Mesenchymal stem cell (in vitro differentiated cells and primary cell): ENCODE measurements around the gene PRPF19.
A peak's percentile ranks its signal among the peaks of the same experiment; 100 is the strongest.

Source experiments
- DNase-seq: peaks from one replicate; pipeline ENCODE4 v3.0.0-alpha.2; 2013
- H2AFZ ChIP-seq: one replicate; pipeline ENCODE4 v1.6.1; 2013; ENCODE audit warnings: low read depth, mild to moderate bottlenecking, control low read depth, inconsistent platforms, low read length, moderate library complexity
- H2AK5ac ChIP-seq: 2 replicates; pipeline ENCODE4 v1.6.1; 2013; ENCODE audit warnings: low read length, moderate library complexity, mild to moderate bottlenecking, inconsistent platforms; ENCODE audit not compliant: severe bottlenecking
- H2BK120ac ChIP-seq: one replicate; pipeline ENCODE4 v1.6.1; 2013; ENCODE audit warnings: low read depth, mild to moderate bottlenecking, inconsistent platforms, low read length, moderate library complexity
- H2BK12ac ChIP-seq, 2 experiments: one replicate each; pipeline ENCODE4 v1.6.1; 2013; ENCODE audit warnings: inconsistent platforms in 2 of 2, low read length in 2 of 2, mild to moderate bottlenecking in 2 of 2, moderate library complexity in 2 of 2, control low read depth in 1 of 2
- H2BK15ac ChIP-seq: one replicate; pipeline ENCODE4 v1.6.1; 2013; ENCODE audit warnings: mild to moderate bottlenecking, low read depth, inconsistent platforms; ENCODE audit not compliant: poor library complexity, severe bottlenecking
- H2BK5ac ChIP-seq: 2 replicates; pipeline ENCODE4 v1.6.1; 2013; ENCODE audit warnings: low read depth, mild to moderate bottlenecking, low read length, control low read depth, inconsistent platforms; ENCODE audit not compliant: poor library complexity, severe bottlenecking
- H3K14ac ChIP-seq, 2 experiments: one replicate each; pipeline ENCODE4 v1.6.1; 2013; ENCODE audit warnings: inconsistent platforms in 2 of 2, low read length in 2 of 2, control low read depth in 1 of 2, mild to moderate bottlenecking in 1 of 2, moderate library complexity in 1 of 2
- H3K18ac ChIP-seq, 2 experiments: one replicate each; pipeline ENCODE4 v1.6.1; 2013; ENCODE audit warnings: inconsistent platforms in 2 of 2, low read length in 2 of 2, control low read depth in 1 of 2, low read depth in 1 of 2, mild to moderate bottlenecking in 1 of 2
- H3K23ac ChIP-seq, 2 experiments: one replicate each; pipeline ENCODE4 v1.6.1; 2013; ENCODE audit warnings: inconsistent platforms in 2 of 2, low read length in 2 of 2, mild to moderate bottlenecking in 2 of 2, moderate library complexity in 2 of 2, control low read depth in 1 of 2
- H3K27ac ChIP-seq: 2 replicates; pipeline ENCODE4 v1.5.1; 2013; ENCODE audit warnings: mild to moderate bottlenecking, moderate library complexity, low read length, control low read depth, inconsistent platforms; ENCODE audit not compliant: poor library complexity, severe bottlenecking
- H3K27me3 ChIP-seq, 2 experiments: 2 replicates each; pipeline versions ENCODE4 v1.6.1 to v1.7.0; 2013; ENCODE audit warnings: low read length in 2 of 2, mild to moderate bottlenecking in 2 of 2, moderate library complexity in 2 of 2, control low read depth in 1 of 2, inconsistent platforms in 1 of 2; ENCODE audit not compliant: control insufficient read depth in 1 of 2, insufficient read depth in 1 of 2
- H3K36me3 ChIP-seq, 2 experiments: 2 replicates each; pipeline versions ENCODE4 v1.6.1 to v1.7.0; 2013; ENCODE audit warnings: low read length in 2 of 2, control low read depth in 1 of 2, inconsistent platforms in 1 of 2, low read depth in 1 of 2, mild to moderate bottlenecking in 1 of 2; ENCODE audit not compliant: insufficient read depth in 2 of 2, control insufficient read depth in 1 of 2
- H3K4ac ChIP-seq, 2 experiments: one replicate each; pipeline ENCODE4 v1.6.1; 2013; ENCODE audit warnings: inconsistent platforms in 2 of 2, low read length in 2 of 2, mild to moderate bottlenecking in 2 of 2, moderate library complexity in 2 of 2, control low read depth in 1 of 2, low read depth in 1 of 2
- H3K4me1 ChIP-seq: 2 replicates; pipeline ENCODE4 v1.6.1; 2013; ENCODE audit warnings: low read depth, low read length, control low read depth; ENCODE audit not compliant: control insufficient read depth, insufficient read depth
- H3K4me2 ChIP-seq: 2 replicates; pipeline ENCODE4 v1.6.1; 2013; ENCODE audit warnings: low read length, mild to moderate bottlenecking, inconsistent platforms; ENCODE audit not compliant: poor library complexity, severe bottlenecking
- H3K4me3 ChIP-seq, 2 experiments: 2 replicates each; pipeline versions ENCODE4 v1.5.1 to v1.7.0; 2013; ENCODE audit warnings: low read length in 2 of 2, mild to moderate bottlenecking in 2 of 2, control low read depth in 1 of 2, low read depth in 1 of 2; ENCODE audit not compliant: insufficient read depth in 1 of 2
- H3K79me1 ChIP-seq: replicated peaks from 2 replicates; pipeline ENCODE4 v1.6.1; 2013; ENCODE audit warnings: mild to moderate bottlenecking, control low read depth, low read length, inconsistent platforms; ENCODE audit not compliant: poor library complexity, severe bottlenecking
- H3K9ac ChIP-seq: 2 replicates; pipeline ENCODE4 v1.7.0; 2013; ENCODE audit warnings: mild to moderate bottlenecking, low read length, moderate library complexity
- H3K9me3 ChIP-seq: 2 replicates; pipeline ENCODE4 v1.7.0; 2013; ENCODE audit warnings: mild to moderate bottlenecking, low read length; ENCODE audit not compliant: control insufficient read depth
- H4K8ac ChIP-seq: one replicate; pipeline ENCODE4 v1.6.1; 2013; ENCODE audit warnings: inconsistent platforms, mild to moderate bottlenecking, low read length, moderate library complexity
- H4K91ac ChIP-seq: one replicate; pipeline ENCODE4 v1.6.1; 2013; ENCODE audit warnings: mild to moderate bottlenecking, low read length, inconsistent platforms
- WGBS: methylation state at CpG from one replicate; pipeline ENCODE4 v1.1.7; 2013; ENCODE audit warnings: mixed read lengths; 5-methylcytosine and 5-hydroxymethylcytosine counted together

The PRPF19 gene

GRCh38 chr11:60878245-60879101 is 27.9 kb downstream of the PRPF19 start:
- Histone ChIP-seq H2AK5ac (no peak overlapping the region), H4K8ac (no peak overlapping the region), H3K9me3 (no peaks in the 10 kb centered on the region), H2AFZ (no peak overlapping the region), H3K4ac (no peak overlapping the region), H4K91ac (no peak overlapping the region), H3K4me2 (no peak overlapping the region), H3K9ac (no peak overlapping the region), H3K27ac (no peak overlapping the region), H3K27me3 (no peaks in the 10 kb centered on the region), H3K79me1 (no peaks in the 10 kb centered on the region), H3K23ac (no peak overlapping the region), H2BK120ac (no peak overlapping the region), H3K18ac (no peak overlapping the region), H3K14ac (no peak overlapping the region), H3K36me3 (peaks cover 8 to 15% of the 10 kb centered on the region in 2 experiments), H3K4me3 (no peak overlapping the region), H2BK12ac (no peak overlapping the region), H2BK5ac (no peak overlapping the region), H3K4me1 (peaks cover 5% of the 10 kb centered on the region), H2BK15ac (no peak overlapping the region)
- over 99% methylated on average over 4 of the region's 5 CpGs for WGBS
- DNase-seq, result no peak

- peak overlapping the region; percentile 10 for H2AK5ac ChIP-seq
- H3K14ac ChIP-seq, result peak overlapping the region in 1 of 2 experiments; percentile 63
- no peak overlapping the region for H3K23ac ChIP-seq
- no peaks in the 10 kb centered on the region for H3K79me1 ChIP-seq
- no peak for DNase-seq
- no peaks in the 10 kb centered on the region for H3K9me3 ChIP-seq
- no peak overlapping the region for H2AFZ ChIP-seq
- no peak overlapping the region for H2BK15ac ChIP-seq
- H3K4ac ChIP-seq, result no peak overlapping the region
- H3K4me1 ChIP-seq, result peaks cover 27% of the 10 kb centered on the region
- H3K4me3 ChIP-seq, result no peak overlapping the region
- H4K91ac ChIP-seq, result no peak overlapping the region
- no peak overlapping the region for H2BK5ac ChIP-seq
- no peak overlapping the region for H3K4me2 ChIP-seq
- peak overlapping the region; percentile 9 to 48 for H3K18ac ChIP-seq
- no peak overlapping the region for H2BK120ac ChIP-seq
- H2BK12ac ChIP-seq, result peak overlapping the region in 1 of 2 experiments; percentile 34
- H3K36me3 ChIP-seq, result peaks cover 8 to 15% of the 10 kb centered on the region in 2 experiments
- no peak overlapping the region for H3K9ac ChIP-seq
- H4K8ac ChIP-seq, result no peak overlapping the region
- 74% methylated on average over 2 of the region's 2 CpGs for WGBS
- H3K27me3 ChIP-seq, result no peaks in the 10 kb centered on the region
- H3K27ac ChIP-seq, result no peak overlapping the region
Observed at GRCh38 chr11:60876168-60876485, 30.3 kb downstream of the PRPF19 start.

GRCh38 chr11:60875366-60876167 is 30.8 kb downstream of the PRPF19 start:
- H3K23ac ChIP-seq, result no peak overlapping the region
- 87% methylated on average over 7 of the region's 7 CpGs for WGBS
- H3K14ac ChIP-seq, result peak overlapping the region in 1 of 2 experiments; percentile 41
- DNase-seq, result no peak
- H2BK5ac ChIP-seq, result no peak overlapping the region
- peak overlapping the region; percentile 9 to 48 for H3K18ac ChIP-seq
- no peak overlapping the region for H3K27ac ChIP-seq
- H2BK15ac ChIP-seq, result no peak overlapping the region
- no peaks in the 10 kb centered on the region for H3K9me3 ChIP-seq
- peaks cover 10 to 12% of the 10 kb centered on the region in 2 experiments for H3K36me3 ChIP-seq
- H3K27me3 ChIP-seq, result no peaks in the 10 kb centered on the region
- no peak overlapping the region for H4K8ac ChIP-seq
- no peak overlapping the region for H2AK5ac ChIP-seq
- no peak overlapping the region for H3K4me3 ChIP-seq
- no peak overlapping the region for H3K9ac ChIP-seq
- no peak overlapping the region for H4K91ac ChIP-seq
- H3K4ac ChIP-seq, result peak overlapping the region in 1 of 2 experiments; percentile 35
- no peak overlapping the region for H2BK120ac ChIP-seq
- H3K79me1 ChIP-seq, result no peaks in the 10 kb centered on the region
- H3K4me1 ChIP-seq, result peaks cover 31% of the 10 kb centered on the region
- H2BK12ac ChIP-seq, result no peak overlapping the region
- H2AFZ ChIP-seq, result no peak overlapping the region
- no peak overlapping the region for H3K4me2 ChIP-seq
